Upper lobe of left lung (tissue), 6 donors: ENCODE measurements around the gene COL18A1. TPM values are rescaled to one million over a fixed set of nuclear protein-coding genes. Genes with fewer than 3 reads are reported as not detected.
A peak's percentile ranks its signal among the peaks of the same experiment; 100 is the strongest.

Source experiments
- ATAC-seq, 2 donors: fragments of 200-7000 bp; cut with Tn5 transposase; one replicate each; pipeline ENCODE4 v1.9.1; 2022; ENCODE audit warnings: mild to moderate bottlenecking in 2 of 2, moderate library complexity in 2 of 2; ENCODE audit not compliant: low FRiP score in 2 of 2
- DNase-seq, 2 donors: peaks; one replicate each; pipeline ENCODE4 v3.0.0-alpha.2; 2019 to 2020
- H3K27ac ChIP-seq, 4 donors: fragments of 200-600 bp; sonication (generic); one replicate each; pipeline ENCODE4 v1.5.1; 2016 to 2019
- H3K27me3 ChIP-seq, 4 donors: fragments of 200-600 bp; sonication (generic); one replicate each; pipeline ENCODE4 v1.5.1; 2017 to 2019
- H3K36me3 ChIP-seq, 4 donors: fragments of 200-600 bp; sonication (generic); one replicate each; pipeline ENCODE4 v1.5.1; 2016 to 2019
- H3K4me1 ChIP-seq, 4 donors: fragments of 200-600 bp; sonication (generic); one replicate each; pipeline ENCODE4 v1.5.1; 2018 to 2019
- H3K4me3 ChIP-seq, 4 donors: fragments of 200-600 bp; sonication (generic); one replicate each; pipeline ENCODE4 v1.5.1; 2017 to 2019; ENCODE audit warnings: mild to moderate bottlenecking in 2 of 4, moderate library complexity in 1 of 4
- H3K9me3 ChIP-seq, 4 donors: fragments of 200-600 bp; sonication (generic); one replicate each; pipeline ENCODE4 v1.5.1; 2018 to 2019
- EP300 ChIP-seq, 4 donors: sonication (generic); formaldehyde crosslinking; IDR thresholded peaks; one replicate each; pipeline ENCODE4 v1.5.1; 2017; ENCODE audit warnings: antibody characterized with exemption in 4 of 4, control low read depth in 2 of 4
- POLR2A ChIP-seq, 4 donors: fragments of 450-650 bp; IDR thresholded peaks; one replicate each; pipeline ENCODE4 v1.5.1; 2016 to 2017; ENCODE audit warnings: antibody characterized with exemption in 4 of 4, mild to moderate bottlenecking in 2 of 4
- POLR2AphosphoS5 ChIP-seq, 2 donors: sonication (generic); formaldehyde crosslinking; IDR thresholded peaks; one replicate each; pipeline ENCODE4 v1.5.1; 2017; ENCODE audit warnings: antibody characterized with exemption in 2 of 2
- WGBS, 2 donors: methylation state at CpG; one replicate each; pipeline ENCODE4 v1.1.5; 2017 to 2018; 5-methylcytosine and 5-hydroxymethylcytosine counted together
- total RNA-seq, 6 donors: library from RNA; depleted of rRNA in 4 of 6; stranded (reverse); fragments of >200 nt in 4 of 6; gene quantifications; one replicate each; pipeline versions ENCODE4 v1.1.0 to v1.2.1, GENCODE V29; 2016 to 2021
- TF ChIP-seq, protein P1 (sequence below), 6 experiments: fragments of 450-650 bp in 4 of 6; fragments of 200-600 bp in 2 of 6; sonication (generic) in 2 of 6; IDR thresholded peaks; one replicate each; pipeline ENCODE4 v1.5.1; 2016 to 2019; ENCODE audit warnings: antibody characterized with exemption in 6 of 6
- donor health status: DM: no; HTN: no; CAD: no; lungs with moderate emphysema.
- donor health status: DM: no; HTN: yes; CAD: no; lungs with severe emphysema.

The COL18A1 gene
- total RNA-seq, 6 donors from 2014 or later = 34.5 to 138 (median 70.5) TPM

DNA sequence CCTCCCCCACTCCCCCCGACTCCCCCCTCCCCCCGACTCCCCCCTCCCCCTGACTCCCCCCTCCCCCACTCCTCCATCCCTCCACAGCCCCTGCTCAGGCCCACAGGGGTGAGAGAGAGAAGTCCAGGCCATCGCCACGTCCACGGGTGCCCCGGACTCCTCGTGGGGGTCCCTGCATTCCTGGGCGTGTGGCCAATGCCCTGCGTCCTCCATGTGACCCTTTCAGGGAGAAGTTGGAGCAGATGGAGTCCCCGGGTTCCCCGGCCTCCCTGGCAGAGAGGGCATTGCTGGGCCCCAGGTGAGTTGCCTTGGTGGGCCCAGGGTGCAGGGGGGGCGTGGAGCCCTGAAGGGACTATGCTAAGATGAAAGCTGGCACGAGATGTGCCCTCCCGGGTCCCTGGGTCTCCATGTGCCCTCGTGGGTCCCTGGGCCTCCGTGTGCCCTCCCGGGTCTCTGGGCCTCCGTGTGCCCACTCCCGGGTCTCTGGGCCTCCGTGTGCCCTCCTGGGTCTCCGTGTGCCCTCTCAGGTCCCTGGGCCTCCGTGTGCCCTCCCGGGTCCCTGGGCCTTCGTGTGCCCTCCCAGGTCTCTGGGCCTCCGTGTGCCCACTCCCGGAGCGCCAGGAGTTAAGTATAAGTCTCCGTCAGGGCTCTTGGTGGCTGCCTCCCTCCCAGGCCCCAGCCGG is 85.2 kb downstream of the COL18A1 start:
- peak overlapping the region in 1 of 4 donors; percentile 18 for H3K27ac ChIP-seq
- peaks cover 0 to 14% (median 3%) of the 10 kb centered on the region in 4 donors for H3K36me3 ChIP-seq
- H3K9me3 ChIP-seq = no peaks in the 10 kb centered on the region
- 76 to 83% methylated on average over 8 to 17 of the region's 29 CpGs for WGBS, 2 donors
- DNase-seq (peak in 1 of 2 donors; percentile 52), ATAC-seq (no peak)
- no peak overlapping the region for H3K4me3 ChIP-seq
- TF ChIP-seq EP300 (IDR thresholded peaks at IDR 0.05) (no peak), POLR2AphosphoS5 (IDR thresholded peaks at IDR 0.05) (no peak), POLR2A (IDR thresholded peaks at IDR 0.05) (no peak)
- TF ChIP-seq, protein P1, sequence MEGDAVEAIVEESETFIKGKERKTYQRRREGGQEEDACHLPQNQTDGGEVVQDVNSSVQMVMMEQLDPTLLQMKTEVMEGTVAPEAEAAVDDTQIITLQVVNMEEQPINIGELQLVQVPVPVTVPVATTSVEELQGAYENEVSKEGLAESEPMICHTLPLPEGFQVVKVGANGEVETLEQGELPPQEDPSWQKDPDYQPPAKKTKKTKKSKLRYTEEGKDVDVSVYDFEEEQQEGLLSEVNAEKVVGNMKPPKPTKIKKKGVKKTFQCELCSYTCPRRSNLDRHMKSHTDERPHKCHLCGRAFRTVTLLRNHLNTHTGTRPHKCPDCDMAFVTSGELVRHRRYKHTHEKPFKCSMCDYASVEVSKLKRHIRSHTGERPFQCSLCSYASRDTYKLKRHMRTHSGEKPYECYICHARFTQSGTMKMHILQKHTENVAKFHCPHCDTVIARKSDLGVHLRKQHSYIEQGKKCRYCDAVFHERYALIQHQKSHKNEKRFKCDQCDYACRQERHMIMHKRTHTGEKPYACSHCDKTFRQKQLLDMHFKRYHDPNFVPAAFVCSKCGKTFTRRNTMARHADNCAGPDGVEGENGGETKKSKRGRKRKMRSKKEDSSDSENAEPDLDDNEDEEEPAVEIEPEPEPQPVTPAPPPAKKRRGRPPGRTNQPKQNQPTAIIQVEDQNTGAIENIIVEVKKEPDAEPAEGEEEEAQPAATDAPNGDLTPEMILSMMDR (IDR thresholded peaks at IDR 0.05) = no peak
- H3K4me1 ChIP-seq = no peaks in the 10 kb centered on the region
- H3K27me3 ChIP-seq = no peaks in the 10 kb centered on the region

DNA sequence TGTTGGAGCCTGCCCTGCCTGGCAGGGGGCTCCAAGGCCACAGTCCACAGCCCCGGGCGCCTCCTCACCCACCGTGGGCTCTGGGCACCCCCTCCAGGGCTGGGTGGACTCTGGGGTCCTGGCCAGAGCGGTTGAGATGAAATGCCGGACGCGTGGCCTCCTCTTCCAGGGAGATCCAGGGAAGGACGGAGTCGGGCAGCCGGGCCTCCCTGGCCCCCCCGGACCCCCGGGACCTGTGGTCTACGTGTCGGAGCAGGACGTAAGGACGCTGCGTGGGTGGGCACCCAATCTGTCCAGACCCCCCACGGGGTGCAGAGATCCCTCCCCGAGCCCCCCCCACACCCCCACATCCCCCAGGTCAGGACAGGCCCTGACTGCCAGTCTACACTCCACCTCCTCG is 86.1 kb downstream of the COL18A1 start:
- DNase-seq (peak in 1 of 2 donors; percentile 69), ATAC-seq (no peak)
- WGBS, 2 donors = 92 to 98% methylated on average over 10 to 19 of the region's 20 CpGs
- no peaks in the 10 kb centered on the region for H3K4me1 ChIP-seq
- TF ChIP-seq POLR2AphosphoS5 (IDR thresholded peaks at IDR 0.05) (no peak), POLR2A (IDR thresholded peaks at IDR 0.05) (no peak), EP300 (IDR thresholded peaks at IDR 0.05) (no peak)
- TF ChIP-seq, protein P1 (IDR thresholded peaks at IDR 0.05) = no peak
- H3K36me3 ChIP-seq = peaks cover 0 to 17% (median 7%) of the 10 kb centered on the region in 4 donors
- H3K27me3 ChIP-seq = no peaks in the 10 kb centered on the region
- no peak overlapping the region for H3K27ac ChIP-seq
- H3K9me3 ChIP-seq = no peaks in the 10 kb centered on the region
- no peak overlapping the region for H3K4me3 ChIP-seq

DNA sequence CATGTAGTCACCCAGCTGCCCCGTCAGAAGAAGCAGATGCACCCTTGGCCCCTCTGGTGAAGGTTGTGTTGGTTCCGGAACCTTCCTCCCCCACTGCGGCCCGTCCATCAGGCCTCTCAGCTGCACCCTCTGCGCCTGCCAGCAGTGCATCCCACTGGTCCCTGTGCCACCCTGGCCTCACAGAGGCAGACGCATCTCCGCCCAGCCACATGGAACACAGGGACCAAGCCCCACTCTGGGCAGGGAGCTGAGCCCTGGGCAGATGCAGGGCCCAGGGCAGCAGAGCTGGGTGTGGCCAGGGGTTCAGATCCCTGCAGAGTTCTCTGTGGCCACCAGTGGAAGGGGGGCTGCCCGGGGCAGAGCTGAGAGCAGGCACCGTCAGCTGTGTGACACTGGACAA is 86.7 kb downstream of the COL18A1 start:
- no peak for ATAC-seq
- H3K27me3 ChIP-seq = no peaks in the 10 kb centered on the region
- H3K36me3 ChIP-seq = peaks cover 0 to 23% (median 10%) of the 10 kb centered on the region in 4 donors
- no peak overlapping the region for H3K27ac ChIP-seq
- H3K9me3 ChIP-seq = no peaks in the 10 kb centered on the region
- no peak overlapping the region for H3K4me3 ChIP-seq
- no peaks in the 10 kb centered on the region for H3K4me1 ChIP-seq
- TF ChIP-seq EP300 (IDR thresholded peaks at IDR 0.05) (no peak), POLR2A (IDR thresholded peaks at IDR 0.05) (no peak), POLR2AphosphoS5 (IDR thresholded peaks at IDR 0.05) (no peak)
- TF ChIP-seq, protein P1 (IDR thresholded peaks at IDR 0.05) = no peak
- WGBS, 2 donors = 91 to 94% methylated on average over 6 to 9 of the region's 9 CpGs
- DNase-seq = peak in 1 of 2 donors; percentile 50

DNA sequence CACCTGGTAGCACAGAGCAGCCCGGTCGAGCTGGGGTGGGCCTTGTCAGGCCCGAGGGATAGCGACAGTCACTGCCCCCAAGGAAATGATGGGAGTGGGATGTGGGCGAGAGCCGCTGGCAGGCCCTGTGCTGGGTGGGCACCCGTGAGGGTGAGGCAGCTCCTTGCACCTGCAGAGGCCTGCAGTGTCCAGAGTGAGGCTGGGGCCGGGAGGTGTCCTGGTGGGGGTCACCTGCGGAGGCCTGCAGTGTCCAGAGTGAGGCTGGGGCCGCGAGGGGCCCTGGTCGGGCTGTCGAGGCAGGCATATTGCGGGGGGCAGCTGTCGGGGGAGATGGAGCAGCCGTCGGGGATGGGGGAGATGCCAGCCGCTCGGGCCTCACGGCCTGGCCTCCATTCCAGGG is 87.8 kb downstream of the COL18A1 start:
- 94 to 95% methylated on average over 7 to 20 of the region's 20 CpGs for WGBS, 2 donors
- no peak overlapping the region for H3K27ac ChIP-seq
- ATAC-seq = no peak
- no peaks in the 10 kb centered on the region for H3K27me3 ChIP-seq
- H3K36me3 ChIP-seq = peaks cover 0 to 34% (median 15%) of the 10 kb centered on the region in 4 donors
- H3K9me3 ChIP-seq = no peaks in the 10 kb centered on the region
- TF ChIP-seq POLR2A (IDR thresholded peaks at IDR 0.05) (no peak), POLR2AphosphoS5 (IDR thresholded peaks at IDR 0.05) (no peak), EP300 (IDR thresholded peaks at IDR 0.05) (no peak)
- TF ChIP-seq, protein P1 (IDR thresholded peaks at IDR 0.05) = no peak
- DNase-seq = peak in 1 of 2 donors; percentile 75
- H3K4me3 ChIP-seq = no peak overlapping the region
- no peaks in the 10 kb centered on the region for H3K4me1 ChIP-seq
